Type B pancreatic cell (in vitro differentiated cells): Measurements from ENCODE around the gene DCP2. TPM values are rescaled to one million over a fixed set of nuclear protein-coding genes. Genes with fewer than 3 reads are reported as not detected.

Source experiments
- DNase-seq: peaks from one replicate; pipeline ENCODE4 v3.0.0; 2021; ENCODE audit warnings: mixed read lengths; ENCODE audit not compliant: unreplicated experiment; ENCODE audit errors: extremely low spot score
- H3K27ac Mint-ChIP-seq: 2 replicates; pipeline ENCODE4 v1.8.0; 2021; ENCODE audit warnings: mild to moderate bottlenecking, mixed read lengths
- H3K27me3 Mint-ChIP-seq: 2 replicates; pipeline ENCODE4 v1.8.0; 2021; ENCODE audit warnings: mixed read lengths
- H3K36me3 Mint-ChIP-seq: 2 replicates; pipeline ENCODE4 v1.8.0; 2021; ENCODE audit warnings: mixed read lengths
- H3K4me1 Mint-ChIP-seq: one replicate; pipeline ENCODE4 v1.8.0; 2021; ENCODE audit warnings: mixed read lengths; ENCODE audit not compliant: unreplicated experiment
- H3K4me3 Mint-ChIP-seq: 2 replicates; pipeline ENCODE4 v1.8.0; 2021; ENCODE audit warnings: mild to moderate bottlenecking, mixed read lengths
- H3K9me3 Mint-ChIP-seq: 2 replicates; pipeline ENCODE4 v1.8.0; 2021; ENCODE audit warnings: mixed read lengths
- CTCF ChIP-seq: fragments of 200-600 bp; sonication (generic); conservative IDR thresholded peaks from 2 replicates; pipeline ENCODE4 v1.5.0; 2021; ENCODE audit warnings: antibody characterized with exemption, mild to moderate bottlenecking
- total RNA-seq: library from RNA; stranded (reverse); gene quantifications from 2 replicates; pipeline ENCODE4 v1.2.1, GENCODE V29; 2021; ENCODE audit warnings: low replicate concordance

Gene DCP2
- total RNA-seq, 1 donor from 2014 or later = 90.3 TPM

- no peak overlapping the region for H3K4me3 Mint-ChIP-seq
- H3K27ac Mint-ChIP-seq = no peak overlapping the region
- peak; percentile 78 for DNase-seq
- TF ChIP-seq CTCF = peak; percentile 96
- H3K36me3 Mint-ChIP-seq = peaks cover 9% of the 10 kb centered on the region
- no peaks in the 10 kb centered on the region for H3K27me3 Mint-ChIP-seq
- peaks cover 5% of the 10 kb centered on the region for H3K4me1 Mint-ChIP-seq
- no peaks in the 10 kb centered on the region for H3K9me3 Mint-ChIP-seq
Observed at GRCh38 chr5:112995764-112996618, 19.4 kb downstream of the DCP2 start.

GRCh38 chr5:112996830-112997374 is 20.3 kb downstream of the DCP2 start:
- Mint-ChIP-seq H3K27me3 (no peaks in the 10 kb centered on the region), H3K4me3 (no peak overlapping the region), H3K36me3 (peaks cover 12% of the 10 kb centered on the region), H3K9me3 (no peaks in the 10 kb centered on the region), H3K4me1 (peaks cover 5% of the 10 kb centered on the region), H3K27ac (no peak overlapping the region)
- no peak for TF ChIP-seq CTCF
- DNase-seq = no peak

- no peak for DNase-seq
- H3K27me3 Mint-ChIP-seq = no peaks in the 10 kb centered on the region
- no peaks in the 10 kb centered on the region for H3K9me3 Mint-ChIP-seq
- peaks cover 17% of the 10 kb centered on the region for H3K36me3 Mint-ChIP-seq
- H3K27ac Mint-ChIP-seq = no peak overlapping the region
- no peak for TF ChIP-seq CTCF
- H3K4me1 Mint-ChIP-seq = peaks cover 5% of the 10 kb centered on the region
- no peak overlapping the region for H3K4me3 Mint-ChIP-seq
Observed at GRCh38 chr5:112998296-112998695, 21.7 kb downstream of the DCP2 start.

GRCh38 chr5:113000466-113000865 is 23.9 kb downstream of the DCP2 start:
- no peak for DNase-seq
- no peak for TF ChIP-seq CTCF
- Mint-ChIP-seq H3K4me1 (peaks cover 5% of the 10 kb centered on the region), H3K27ac (no peak overlapping the region), H3K27me3 (no peaks in the 10 kb centered on the region), H3K4me3 (no peak overlapping the region), H3K36me3 (peaks cover 26% of the 10 kb centered on the region), H3K9me3 (no peaks in the 10 kb centered on the region)

- H3K36me3 Mint-ChIP-seq = peaks cover 23% of the 10 kb centered on the region
- no peak for DNase-seq
- H3K9me3 Mint-ChIP-seq = no peaks in the 10 kb centered on the region
- no peak overlapping the region for H3K4me3 Mint-ChIP-seq
- no peak overlapping the region for H3K27ac Mint-ChIP-seq
- TF ChIP-seq CTCF = no peak
- no peaks in the 10 kb centered on the region for H3K27me3 Mint-ChIP-seq
- no peaks in the 10 kb centered on the region for H3K4me1 Mint-ChIP-seq
Observed at GRCh38 chr5:113002423-113002822, 25.8 kb downstream of the DCP2 start.
